SJSA1 (cell line): ENCODE results near the gene PPM1G. TPM values are rescaled to one million over a fixed set of nuclear protein-coding genes. Genes with fewer than 3 reads are reported as not detected.
A peak's percentile ranks its signal among the peaks of the same experiment; 100 is the strongest.

Experiments
- DNase-seq, 2 experiments: peaks; one replicate each; pipeline ENCODE4 v3.0.0-alpha.2; 2015 to 2020; ENCODE audit warnings: low spot score in 2 of 2, low read depth in 1 of 2
- H3K27ac ChIP-seq: fragments of 250-450 bp; sonication (Bioruptor Pico); 2 replicates; pipeline ENCODE4 v1.5.1; 2020; ENCODE audit warnings: mild to moderate bottlenecking, moderate library complexity
- H3K27me3 ChIP-seq: fragments of 250-450 bp; sonication (Bioruptor Pico); replicated peaks from 2 replicates; pipeline ENCODE4 v1.5.1; 2020; ENCODE audit warnings: mild to moderate bottlenecking, moderate library complexity
- H3K36me3 ChIP-seq: fragments of 250-450 bp; sonication (Bioruptor Pico); 2 replicates; pipeline ENCODE4 v1.5.1; 2020; ENCODE audit warnings: mild to moderate bottlenecking
- H3K4me1 ChIP-seq: fragments of 250-450 bp; sonication (Bioruptor Pico); replicated peaks from 2 replicates; pipeline ENCODE4 v1.6.1; 2021; ENCODE audit warnings: mild to moderate bottlenecking
- H3K4me3 ChIP-seq: fragments of 250-450 bp; sonication (Bioruptor Pico); 2 replicates; pipeline ENCODE4 v1.5.1; 2020; ENCODE audit warnings: mild to moderate bottlenecking
- H3K9me3 ChIP-seq: fragments of 250-450 bp; sonication (Bioruptor Pico); replicated peaks from 2 replicates; pipeline ENCODE4 v1.5.1; 2020; ENCODE audit warnings: mild to moderate bottlenecking
- total RNA-seq: library from RNA; depleted of rRNA; stranded (reverse); fragments of >200 nt; shearing (Covaris generic); gene quantifications from 2 replicates; pipeline ENCODE4 v1.2.3, GENCODE V29; 2014

Gene PPM1G
- total RNA-seq, 1 experiment from 2014 or later = 144 TPM

DNA sequence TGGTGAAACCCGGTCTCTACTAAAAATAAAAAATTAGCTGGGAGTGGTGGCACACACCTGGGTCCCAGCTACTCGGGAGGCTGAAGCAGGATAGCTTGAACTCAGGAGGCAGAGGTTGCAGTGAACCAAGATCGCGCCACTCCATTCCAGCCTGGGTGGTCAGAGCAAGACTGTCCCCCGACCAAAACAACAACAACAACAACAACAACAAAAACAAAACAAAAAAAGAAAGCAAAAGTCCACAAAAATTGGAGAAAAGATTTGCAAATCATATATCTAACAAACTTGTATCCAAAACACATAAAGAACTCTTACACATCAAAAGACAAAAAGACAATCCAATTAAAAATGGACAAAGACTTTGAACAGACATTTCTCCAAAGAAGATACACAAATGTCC, 10.4 kb downstream of the PPM1G start:
- Histone ChIP-seq H3K36me3 (peaks cover 29% of the 10 kb centered on the region), H3K4me1 (no peaks in the 10 kb centered on the region), H3K27ac (no peak overlapping the region), H3K9me3 (no peaks in the 10 kb centered on the region), H3K27me3 (no peaks in the 10 kb centered on the region), H3K4me3 (no peak overlapping the region)
- no peak for DNase-seq

DNA sequence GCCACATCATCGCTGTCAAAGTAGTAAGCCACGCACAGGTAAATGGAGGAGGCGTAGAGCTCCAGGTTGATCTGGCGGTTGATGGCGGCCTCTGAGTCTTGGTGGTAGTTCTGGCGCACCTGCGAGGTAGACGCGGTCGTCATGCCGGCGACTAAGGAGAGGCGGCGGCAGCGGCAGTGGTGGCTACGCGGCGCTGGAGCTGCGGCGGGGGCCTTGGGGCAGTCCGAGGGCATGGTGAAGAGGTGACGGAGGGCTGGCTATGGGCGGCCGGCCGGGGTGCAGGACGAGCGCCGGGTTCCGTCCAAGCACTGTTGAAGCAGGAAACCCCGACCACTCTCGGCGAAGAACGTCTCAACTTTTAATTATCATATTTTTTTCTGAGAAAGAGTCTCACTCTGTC, 16.2 kb downstream of the PPM1G start:
- Histone ChIP-seq H3K36me3 (peaks cover 25% of the 10 kb centered on the region), H3K27ac (no peak overlapping the region)
- no peak for DNase-seq

DNA sequence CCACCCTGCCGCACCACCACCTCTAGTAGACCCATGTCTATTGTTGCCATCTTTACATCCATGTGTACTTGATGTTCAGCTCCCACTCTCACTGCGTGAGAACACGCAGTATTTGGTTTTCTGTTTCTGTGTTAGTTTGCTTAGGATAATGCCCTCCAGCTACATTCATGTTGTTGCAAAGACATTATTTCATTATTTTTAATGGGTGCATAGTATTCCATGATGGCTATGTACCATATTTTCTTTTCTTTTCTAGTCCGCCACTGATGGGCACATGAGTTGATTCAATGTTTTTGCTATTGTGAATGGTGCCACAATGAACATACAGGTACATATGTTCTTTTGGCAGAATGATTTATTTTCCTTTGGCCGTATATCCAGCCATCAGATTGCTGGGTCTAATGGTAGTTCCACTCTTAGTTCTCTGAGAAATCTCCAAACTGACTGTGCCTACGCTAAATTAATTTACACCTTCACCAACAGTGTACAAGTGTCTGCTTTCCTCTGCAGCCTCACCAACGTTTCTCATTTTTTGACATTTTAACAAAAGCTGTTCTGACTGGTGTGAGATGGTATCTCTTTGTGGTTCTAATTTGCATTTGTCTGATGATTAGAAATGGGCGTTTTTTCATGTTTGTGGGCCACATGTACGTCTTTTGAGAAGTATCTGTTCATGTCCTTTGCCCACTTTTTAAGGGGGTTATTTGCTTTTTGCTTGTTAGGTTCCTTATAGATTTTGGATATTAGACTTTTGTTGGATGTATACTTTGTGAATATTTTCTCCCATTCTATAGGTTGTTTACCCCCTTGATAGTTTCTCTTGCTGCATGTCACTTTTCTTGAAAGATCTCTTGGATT, 18.3 kb downstream of the PPM1G start:
- Histone ChIP-seq H3K36me3 (peaks cover 36% of the 10 kb centered on the region), H3K27me3 (no peaks in the 10 kb centered on the region), H3K9me3 (no peaks in the 10 kb centered on the region), H3K4me1 (no peaks in the 10 kb centered on the region), H3K4me3 (no peak overlapping the region), H3K27ac (no peak overlapping the region)
- DNase-seq = no peak

More for the DNA sequence above, 16.2 kb downstream of the PPM1G start:
- Histone ChIP-seq H3K9me3 (no peaks in the 10 kb centered on the region), H3K4me3 (no peak overlapping the region), H3K4me1 (no peaks in the 10 kb centered on the region), H3K27me3 (no peaks in the 10 kb centered on the region)

DNA sequence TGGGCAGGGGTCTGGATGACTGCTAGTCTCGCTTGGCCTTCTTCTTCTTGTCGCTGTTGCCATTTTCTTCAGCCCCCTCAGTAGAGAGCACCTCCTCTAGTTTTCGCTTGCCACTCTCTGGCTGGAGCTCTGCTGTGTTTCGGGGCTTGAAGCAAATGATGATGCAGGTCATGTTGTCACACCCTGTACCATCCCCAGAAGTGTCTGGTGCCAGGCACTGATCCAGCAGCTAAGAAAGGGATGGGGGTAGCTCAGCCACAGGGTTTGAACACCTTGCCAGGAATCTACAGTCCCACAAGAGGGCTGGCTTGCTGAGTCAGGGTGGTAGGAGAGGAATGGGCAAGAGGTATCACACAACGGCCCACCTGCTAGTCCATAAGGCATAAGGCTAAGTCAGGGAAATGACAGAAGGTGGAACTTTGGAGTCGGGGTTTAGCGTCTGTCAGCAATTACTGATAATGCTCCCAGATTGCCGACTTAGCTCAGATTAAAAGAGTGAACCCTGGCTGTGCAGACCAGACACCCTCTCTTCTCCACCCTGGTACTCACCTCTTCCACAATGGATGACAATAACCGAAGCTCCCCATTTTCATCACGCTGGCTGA, 27.7 kb downstream of the PPM1G start:
- no peaks in the 10 kb centered on the region for H3K9me3 ChIP-seq
- no peaks in the 10 kb centered on the region for H3K27me3 ChIP-seq
- no peak overlapping the region for H3K27ac ChIP-seq
- H3K36me3 ChIP-seq = peaks cover 90% of the 10 kb centered on the region
- peaks cover 25% of the 10 kb centered on the region for H3K4me1 ChIP-seq
- no peak for DNase-seq
- no peak overlapping the region for H3K4me3 ChIP-seq

DNA sequence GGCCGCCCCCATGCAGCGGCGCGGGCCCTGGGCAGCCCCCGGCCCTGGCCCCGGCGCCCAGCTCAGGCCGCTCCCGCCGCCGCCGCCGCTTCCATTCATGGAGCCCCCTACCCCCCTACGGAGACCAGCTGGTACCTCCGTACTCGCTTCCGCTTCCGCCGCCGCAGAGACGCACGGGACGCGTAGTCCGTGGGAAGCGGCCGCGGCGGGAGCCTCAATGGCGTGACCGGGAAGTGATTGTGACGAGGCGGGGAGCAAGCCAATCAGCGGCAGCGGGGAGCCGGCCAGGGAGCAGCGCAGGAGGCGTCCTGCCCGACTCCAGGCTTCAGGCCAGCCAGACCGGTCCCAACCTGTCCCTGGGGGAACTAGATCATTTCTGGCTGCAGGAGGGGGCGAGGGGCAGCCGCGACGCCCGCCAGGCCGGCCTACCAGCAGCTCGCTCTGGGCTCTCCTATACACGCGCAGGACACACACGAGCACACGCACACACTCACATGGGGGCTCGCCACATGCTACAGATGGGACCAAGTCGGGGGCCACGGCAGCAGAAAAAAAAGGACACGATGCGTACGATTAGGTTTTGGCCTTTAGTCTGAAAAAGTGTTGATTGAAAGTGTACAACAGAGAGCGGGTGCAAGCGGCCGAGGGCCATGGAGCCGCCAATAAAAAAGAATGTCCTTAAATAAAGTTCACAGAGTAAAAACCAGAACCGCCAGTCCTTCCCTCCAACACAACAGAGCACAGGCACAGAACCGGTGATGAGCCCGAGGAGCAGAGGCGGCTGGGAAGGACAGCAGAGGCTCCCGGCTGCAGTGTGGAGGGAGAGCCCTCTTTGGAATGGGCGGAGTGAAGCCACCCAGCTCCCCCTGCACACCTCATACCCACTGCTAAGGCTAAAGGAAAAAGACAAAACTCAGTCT, 28.5 kb downstream of the PPM1G start, which contains the start of gene ZNF513:
Gene ZNF513 (minus strand): TSS at position 109 of the 920 bp plus-strand sequence. CDS start 208 bp downstream, outside the sequence.
- Histone ChIP-seq H3K4me1 (peaks cover 25% of the 10 kb centered on the region), H3K9me3 (no peaks in the 10 kb centered on the region), H3K27ac (peak within 1 kb of the TSS; percentile 89), H3K4me3 (peak within 1 kb of the TSS; percentile 76), H3K36me3 (peaks cover 90% of the 10 kb centered on the region), H3K27me3 (no peaks in the 10 kb centered on the region)
- peak; percentile 84 to 92 for DNase-seq

DNA sequence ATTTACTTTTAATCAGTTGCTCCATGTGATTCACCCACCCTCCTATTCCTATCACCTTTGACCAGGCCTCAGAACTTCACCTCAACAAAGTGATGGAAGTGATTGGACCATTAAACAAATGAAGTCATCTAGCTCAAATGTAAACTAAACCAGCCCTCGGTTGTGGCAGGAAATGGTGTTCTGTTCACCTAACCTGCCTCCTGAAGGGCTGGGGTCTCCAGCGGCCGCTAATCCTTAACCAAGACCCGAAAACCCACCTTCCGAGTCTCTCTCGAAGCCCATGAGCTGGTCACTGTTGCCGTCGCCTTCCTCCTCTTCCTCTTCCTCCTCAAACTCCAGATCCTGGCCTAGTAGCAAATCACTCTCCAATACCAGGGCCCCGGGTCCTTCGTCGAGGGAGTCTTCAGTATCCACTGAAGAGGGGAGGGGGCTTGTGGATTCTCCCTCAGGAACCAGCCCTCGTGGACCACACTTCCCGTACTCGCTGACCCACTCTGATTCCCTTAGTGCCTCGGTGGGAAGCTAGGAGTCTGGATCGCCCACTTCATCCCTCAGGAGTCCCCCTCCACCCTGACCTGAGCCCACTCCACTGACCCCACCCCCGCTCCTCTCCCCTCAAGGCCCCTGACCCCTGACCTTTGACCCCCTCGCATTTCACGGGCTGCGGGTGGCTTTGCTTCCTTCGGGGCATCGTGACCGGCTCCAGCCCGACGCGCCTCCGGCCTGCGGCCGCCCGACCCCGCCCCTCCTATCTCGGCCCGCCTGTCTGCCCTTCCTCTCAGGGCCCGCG, 29.4 kb downstream of the PPM1G start:
- peak overlapping the region; percentile 76 for H3K4me3 ChIP-seq
- peaks cover 90% of the 10 kb centered on the region for H3K36me3 ChIP-seq
- H3K27me3 ChIP-seq = no peaks in the 10 kb centered on the region
- no peaks in the 10 kb centered on the region for H3K9me3 ChIP-seq
- peaks cover 25% of the 10 kb centered on the region for H3K4me1 ChIP-seq
- H3K27ac ChIP-seq = peak overlapping the region; percentile 89
- peak; percentile 61 to 62 for DNase-seq

DNA sequence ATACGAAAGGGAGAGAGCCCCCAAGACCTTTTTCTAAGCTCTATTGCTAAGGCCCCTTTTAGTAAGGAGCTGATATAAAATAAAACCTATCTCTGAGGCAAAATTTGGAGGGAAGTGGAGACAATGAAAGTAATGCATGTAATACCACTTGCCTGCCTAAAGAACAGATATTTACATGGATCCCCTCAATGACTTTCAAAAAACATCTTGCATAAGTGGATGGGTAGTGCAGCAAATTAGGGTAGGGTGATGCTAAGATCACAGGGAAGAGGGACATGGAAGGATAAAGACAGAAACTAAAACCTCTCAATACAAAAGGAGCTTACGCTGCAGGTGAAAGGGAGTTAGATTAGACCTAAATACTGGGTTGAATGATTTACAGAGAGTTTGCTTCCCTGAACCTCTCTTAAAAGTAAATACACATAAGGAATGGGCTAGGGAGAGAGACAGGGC, 30.0 kb downstream of the PPM1G start:
- DNase-seq = no peak
- H3K4me1 ChIP-seq = peaks cover 25% of the 10 kb centered on the region
- no peaks in the 10 kb centered on the region for H3K9me3 ChIP-seq
- peaks cover 90% of the 10 kb centered on the region for H3K36me3 ChIP-seq
- H3K4me3 ChIP-seq = peak overlapping the region; percentile 76
- no peaks in the 10 kb centered on the region for H3K27me3 ChIP-seq
- H3K27ac ChIP-seq = peak overlapping the region; percentile 89

DNA sequence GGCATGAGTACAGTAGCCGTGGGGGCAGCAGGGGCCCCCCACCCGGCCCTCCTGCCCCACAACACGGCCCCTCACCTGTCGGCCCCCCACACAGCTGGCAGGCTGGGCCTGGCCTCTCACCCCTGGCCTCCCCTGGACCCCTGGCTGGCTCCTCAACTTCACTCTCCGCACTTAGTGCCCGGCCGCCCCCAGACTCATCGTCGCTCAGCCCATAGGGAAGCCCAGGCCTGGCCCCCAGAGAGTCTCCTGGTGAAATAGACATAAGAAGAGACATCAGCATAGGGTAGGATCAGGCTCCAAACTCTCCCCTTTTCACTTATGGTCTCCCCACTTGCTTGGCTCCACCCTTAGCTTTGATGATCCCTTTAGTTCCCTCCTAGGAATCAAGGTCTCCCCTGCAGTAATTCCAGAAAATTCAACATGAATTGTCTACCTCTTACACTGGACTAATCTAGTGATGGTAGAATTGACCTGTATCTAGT, 30.5 kb downstream of the PPM1G start:
- H3K27me3 ChIP-seq = no peaks in the 10 kb centered on the region
- H3K27ac ChIP-seq = no peak overlapping the region
- DNase-seq = no peak
- H3K4me1 ChIP-seq = peaks cover 25% of the 10 kb centered on the region
- no peak overlapping the region for H3K4me3 ChIP-seq
- peaks cover 87% of the 10 kb centered on the region for H3K36me3 ChIP-seq
- H3K9me3 ChIP-seq = no peaks in the 10 kb centered on the region

DNA sequence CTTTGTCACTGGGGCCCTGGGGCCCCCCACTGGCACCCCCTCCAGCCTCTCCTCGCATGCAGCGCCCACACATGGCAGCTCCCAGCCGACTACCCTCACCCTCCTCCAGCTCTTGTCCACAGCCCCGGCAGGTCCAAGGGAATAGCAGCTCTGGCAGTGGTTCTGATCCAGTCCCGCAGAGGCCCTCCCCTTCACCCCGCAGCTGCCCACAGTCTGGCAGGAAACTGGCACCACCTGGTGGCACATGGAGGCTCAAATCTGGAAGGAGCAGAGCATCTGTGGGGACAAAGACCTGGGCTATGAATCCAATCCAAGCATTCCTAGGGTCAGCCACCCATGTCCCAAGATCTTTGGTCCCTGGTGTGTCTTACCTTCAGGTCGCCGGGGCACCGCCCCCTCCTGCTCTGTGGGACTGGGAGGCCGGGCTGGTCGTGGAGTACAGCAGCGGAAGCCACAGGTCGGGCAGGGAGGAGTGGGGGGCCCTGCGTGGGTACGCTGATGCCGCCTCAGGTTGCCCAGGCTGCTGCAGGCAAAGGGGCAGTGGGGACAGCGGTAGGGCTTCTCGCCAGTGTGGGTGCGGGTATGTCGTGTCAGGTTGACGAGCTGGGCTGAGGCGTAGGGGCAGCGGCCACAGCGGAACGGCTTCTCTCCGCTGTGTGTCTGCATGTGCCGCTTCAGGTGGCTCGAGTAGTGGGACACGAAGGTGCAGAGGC, 31.1 kb downstream of the PPM1G start:
- peaks cover 25% of the 10 kb centered on the region for H3K4me1 ChIP-seq
- H3K27me3 ChIP-seq = no peaks in the 10 kb centered on the region
- no peak overlapping the region for H3K4me3 ChIP-seq
- peaks cover 87% of the 10 kb centered on the region for H3K36me3 ChIP-seq
- H3K9me3 ChIP-seq = no peaks in the 10 kb centered on the region
- DNase-seq = no peak
- no peak overlapping the region for H3K27ac ChIP-seq

DNA sequence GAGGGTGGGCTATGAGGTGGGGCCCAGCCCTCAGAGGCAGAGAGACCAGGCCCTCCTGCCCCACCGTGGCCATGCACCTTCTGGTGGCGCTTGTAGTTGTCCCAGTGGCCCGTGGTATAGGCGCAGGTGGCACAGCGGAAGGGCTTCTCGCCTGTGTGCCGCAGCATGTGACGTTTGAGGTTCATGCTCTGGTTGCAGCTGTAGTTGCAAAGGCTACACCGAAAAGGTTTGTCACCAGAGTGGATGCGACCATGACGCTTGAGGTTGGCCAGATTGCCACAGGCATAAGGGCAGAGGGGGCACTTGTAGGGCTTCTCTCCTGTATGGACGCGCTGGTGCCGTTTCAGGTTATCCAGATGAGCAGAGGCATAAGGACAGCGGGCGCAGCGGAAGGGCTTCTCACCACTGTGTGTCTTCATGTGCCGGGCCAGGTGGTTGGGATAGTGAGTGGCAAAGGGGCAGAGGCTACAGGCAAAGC, 31.7 kb downstream of the PPM1G start:
- Histone ChIP-seq H3K4me1 (peaks cover 25% of the 10 kb centered on the region), H3K9me3 (no peaks in the 10 kb centered on the region), H3K36me3 (peaks cover 91% of the 10 kb centered on the region), H3K27ac (no peak overlapping the region), H3K4me3 (no peak overlapping the region), H3K27me3 (no peaks in the 10 kb centered on the region)
- no peak for DNase-seq

DNA sequence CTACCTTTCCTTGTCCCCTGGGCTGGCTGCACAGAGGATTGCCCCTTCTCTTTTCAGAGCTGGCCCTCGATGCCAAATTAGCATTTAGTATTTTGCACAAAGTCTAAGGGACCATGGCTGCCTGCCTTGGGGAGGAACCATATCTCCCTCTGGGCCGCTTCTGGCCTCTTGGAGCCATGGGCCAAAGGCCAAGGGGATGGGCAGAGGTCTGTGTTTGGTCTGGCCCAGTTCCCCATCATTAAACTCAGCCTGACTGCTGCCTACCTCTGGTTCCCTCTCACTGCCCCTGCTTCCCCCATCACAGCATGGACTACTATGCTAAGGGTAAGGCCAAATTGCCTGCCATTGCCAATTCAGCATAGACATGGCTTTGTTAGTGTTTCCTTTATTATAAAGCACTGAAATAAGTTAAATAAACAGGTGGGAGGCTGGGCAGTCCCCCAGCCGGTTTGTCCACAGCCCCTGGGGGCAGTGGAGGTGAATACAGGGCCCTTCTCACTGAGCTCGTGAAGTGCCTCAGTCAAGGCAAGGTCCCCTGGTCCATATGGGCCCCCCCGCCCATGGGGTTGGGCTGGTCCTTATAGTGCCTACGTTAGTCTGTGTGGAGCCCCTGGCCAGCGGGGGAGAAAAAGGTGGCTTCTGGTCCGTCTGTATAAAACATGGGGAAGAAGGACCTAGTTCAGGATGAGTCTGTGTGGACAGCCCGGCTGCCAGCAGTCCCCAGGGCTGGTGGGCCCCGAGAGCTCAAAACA, 32.3 kb downstream of the PPM1G start:
- Histone ChIP-seq H3K9me3 (no peaks in the 10 kb centered on the region), H3K27ac (no peak overlapping the region), H3K4me3 (no peak overlapping the region), H3K27me3 (no peaks in the 10 kb centered on the region), H3K36me3 (peaks cover 91% of the 10 kb centered on the region), H3K4me1 (peaks cover 28% of the 10 kb centered on the region)
- no peak for DNase-seq
